Muscle of back (tissue), 11 donors: Measurements from ENCODE around the gene BCAS3. TPM values are rescaled to one million over a fixed set of nuclear protein-coding genes. Genes with fewer than 3 reads are reported as not detected.

ENCODE experiments used
- DNase-seq, 3 donors: peaks; one replicate each; pipeline versions ENCODE4 v3.0.0 to v3.0.0-alpha.2; 2013
- polyA plus RNA-seq, 10 donors: library from polyadenylated mRNA; unstranded; fragments of 120-200 nt; gene quantifications; one replicate each; pipeline ENCODE4 v1.2.1, GENCODE V29; 2013; ENCODE audit not compliant: insufficient read length in 10 of 10

BCAS3 gene
- polyA plus RNA-seq, 10 donors, result 8.0 to 13.2 (median 10.2) TPM

- no peak for DNase-seq
These were observed 380.4 kb downstream of the BCAS3 start for GRCh38 chr17:61058066-61058465.

DNA sequence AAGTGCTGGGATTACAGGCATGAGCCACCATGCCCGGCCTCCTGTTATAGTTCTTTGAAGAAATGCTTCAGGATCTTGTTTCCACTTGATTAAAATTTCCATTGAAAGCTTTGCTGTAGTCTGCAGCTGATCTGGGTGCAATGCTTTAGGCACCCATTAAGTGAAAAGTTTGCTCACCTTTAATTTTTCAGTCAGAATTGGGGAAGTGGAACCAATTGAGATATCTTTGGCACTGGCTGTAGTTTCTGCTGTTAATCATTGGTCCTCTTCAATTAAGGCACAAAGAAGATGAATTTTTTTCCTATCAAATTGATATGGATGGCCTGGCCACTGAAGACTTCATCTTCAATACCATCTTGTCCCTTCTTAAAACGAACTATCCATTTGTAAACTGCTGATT, 385.9 kb downstream of the BCAS3 start:
- DNase-seq, result no peak

DNA sequence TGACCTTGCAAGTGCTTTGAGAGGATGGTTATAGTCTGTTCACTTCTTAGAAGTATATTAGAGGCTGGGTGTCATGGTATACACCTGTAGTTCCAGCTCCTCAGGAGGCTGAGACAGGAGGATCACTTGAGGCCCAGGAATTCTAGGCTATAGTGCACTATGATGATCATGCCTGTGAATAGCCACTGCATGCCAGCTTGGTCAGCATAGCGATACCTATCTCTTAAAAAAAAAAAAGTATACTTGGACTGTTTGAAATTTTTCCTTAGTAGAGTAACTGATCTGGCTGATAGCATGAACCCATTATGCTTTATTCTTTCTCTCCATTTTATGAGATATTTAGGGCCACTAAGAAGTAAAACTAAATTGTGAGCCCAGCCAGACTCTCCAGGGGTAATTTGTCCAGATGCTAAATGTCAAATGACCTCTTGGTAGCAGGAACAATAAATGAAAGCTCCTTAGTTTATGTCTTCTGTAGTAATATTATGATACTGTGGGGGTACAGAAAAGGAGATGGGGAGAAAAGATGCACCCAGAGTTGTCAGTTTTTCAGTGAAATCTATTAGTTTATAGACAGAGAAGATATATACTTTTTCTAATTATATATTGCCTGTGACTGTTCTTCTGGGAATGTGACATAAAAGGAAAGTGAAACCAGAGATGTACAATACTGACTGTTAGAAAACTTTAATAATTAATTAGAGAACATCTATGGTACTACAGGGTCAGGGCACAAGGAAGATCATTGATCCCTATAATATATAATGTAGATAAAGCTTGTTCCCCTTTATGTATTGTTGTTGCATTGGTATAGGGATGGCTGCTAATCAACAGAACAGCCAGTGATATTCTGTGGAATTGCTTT, 386.7 kb downstream of the BCAS3 start:
- DNase-seq, result no peak

GRCh38 chr17:61065263-61065773, 387.7 kb downstream of the BCAS3 start:
- peak; percentile 49 to 78 (median 52) for DNase-seq

- no peak for DNase-seq
These were observed 388.4 kb downstream of the BCAS3 start for GRCh38 chr17:61066062-61066461.

GRCh38 chr17:61070649-61071048, 393.0 kb downstream of the BCAS3 start:
- no peak for DNase-seq

GRCh38 chr17:61072648-61073047, 395.0 kb downstream of the BCAS3 start:
- no peak for DNase-seq

GRCh38 chr17:61073131-61073530, 395.5 kb downstream of the BCAS3 start:
- no peak for DNase-seq

GRCh38 chr17:61073799-61074513, 396.3 kb downstream of the BCAS3 start:
- DNase-seq, result no peak

DNA sequence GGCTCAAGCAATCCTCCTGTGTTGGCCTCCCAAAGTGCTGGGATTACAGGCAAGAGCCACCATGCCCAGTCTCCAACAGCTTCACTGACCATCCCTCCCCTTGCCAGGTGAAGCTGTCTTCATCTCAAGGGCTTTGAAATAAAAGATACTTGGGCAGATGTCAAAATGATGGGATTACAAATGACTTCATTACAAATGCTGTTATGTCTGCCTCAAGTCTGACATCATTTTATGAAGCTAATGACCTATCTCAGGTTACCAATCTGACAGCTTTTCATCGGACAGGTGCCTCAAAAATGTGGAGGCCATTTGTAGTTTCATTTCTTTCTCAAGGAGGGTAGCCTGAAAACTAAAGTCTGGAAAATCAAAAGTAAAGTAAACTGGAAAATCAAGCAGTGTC, 398.3 kb downstream of the BCAS3 start:
- no peak for DNase-seq

DNA sequence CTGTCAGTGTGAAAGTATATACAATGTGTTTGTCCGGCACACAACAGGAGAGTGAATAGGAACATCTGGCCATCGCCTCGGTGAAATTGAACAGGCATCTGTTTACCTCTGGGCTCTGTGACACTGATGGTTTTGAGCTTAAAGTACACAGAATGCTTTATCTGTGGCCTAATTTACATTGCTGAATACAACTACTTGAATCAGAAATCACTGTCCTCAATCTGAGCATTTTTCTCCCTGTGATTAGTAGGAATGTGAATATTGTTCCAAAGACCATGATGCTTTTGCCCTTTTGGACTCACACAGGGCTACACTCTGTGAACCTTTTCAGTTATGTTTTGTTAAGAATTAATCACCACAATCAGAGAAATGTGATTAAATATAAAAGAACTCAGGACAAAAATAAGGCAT, 399.0 kb downstream of the BCAS3 start:
- no peak for DNase-seq

DNA sequence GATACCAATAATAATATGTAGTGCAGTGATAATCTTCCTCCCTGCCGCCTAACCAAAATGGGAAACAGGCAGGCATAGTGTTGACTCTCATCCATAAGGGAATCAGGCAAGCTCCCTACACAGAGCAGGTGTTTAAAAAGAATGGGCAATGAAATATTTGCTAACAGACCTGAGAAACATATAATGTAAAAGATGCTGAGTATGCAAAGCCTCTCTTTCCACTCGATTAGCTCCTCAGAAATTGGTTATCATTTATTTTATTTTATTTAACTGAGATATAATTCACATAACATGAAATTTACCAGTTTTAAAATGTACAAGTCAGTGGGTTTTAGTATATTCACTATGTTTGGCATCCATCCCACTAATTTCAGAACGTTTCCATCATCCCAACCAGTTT, 404.3 kb downstream of the BCAS3 start:
- DNase-seq, result no peak

- DNase-seq, result no peak
These were observed 406.6 kb downstream of the BCAS3 start for GRCh38 chr17:61084260-61084659.

- DNase-seq, result no peak
These were observed 409.4 kb downstream of the BCAS3 start for GRCh38 chr17:61087024-61087423.

DNA sequence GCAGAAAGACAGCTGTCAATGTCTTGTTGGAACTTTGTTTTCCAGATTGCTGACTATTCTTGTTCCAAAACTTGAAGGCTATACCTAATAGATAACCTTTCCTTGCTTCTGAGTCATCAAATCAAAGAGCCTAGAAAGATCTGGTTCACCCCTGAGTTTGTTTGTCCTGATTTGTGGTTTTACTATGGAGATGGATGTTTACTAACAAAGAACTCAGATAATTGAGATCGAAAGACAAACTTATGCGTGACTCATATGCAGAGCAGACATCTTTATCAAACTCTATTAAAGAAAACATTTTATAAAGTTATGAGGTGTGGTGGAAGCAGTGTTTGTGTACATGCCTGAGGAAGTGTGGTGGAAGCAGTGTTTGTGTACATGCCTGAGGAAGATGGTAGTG, 410.9 kb downstream of the BCAS3 start:
- DNase-seq, result no peak

- DNase-seq, result no peak
These were observed 413.4 kb downstream of the BCAS3 start for GRCh38 chr17:61091096-61091495.

- DNase-seq, result no peak
These were observed 420.1 kb downstream of the BCAS3 start for GRCh38 chr17:61097781-61098180.

DNA sequence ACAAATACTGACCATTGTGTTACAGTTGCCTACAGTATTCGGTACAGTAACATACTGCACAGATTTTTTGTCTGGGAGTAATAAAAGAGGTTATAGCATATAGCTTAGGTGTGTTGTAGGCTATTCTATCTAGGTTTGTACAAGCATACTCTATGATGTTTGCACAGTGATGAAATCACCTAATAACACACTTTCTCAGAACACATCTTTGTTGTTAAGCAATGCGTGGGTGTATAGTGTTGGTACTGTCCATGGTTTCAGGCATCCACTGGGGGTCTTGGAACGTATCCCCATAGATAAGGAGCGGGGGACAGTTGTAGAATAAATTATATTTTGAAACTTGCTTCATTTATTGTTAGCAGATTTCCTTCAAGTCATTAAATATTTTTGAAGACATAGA, 428.7 kb downstream of the BCAS3 start:
- DNase-seq, result no peak

GRCh38 chr17:61116577-61116976, 438.9 kb downstream of the BCAS3 start:
- no peak for DNase-seq

- no peak for DNase-seq
These were observed 440.3 kb downstream of the BCAS3 start for GRCh38 chr17:61117983-61118382.

DNA sequence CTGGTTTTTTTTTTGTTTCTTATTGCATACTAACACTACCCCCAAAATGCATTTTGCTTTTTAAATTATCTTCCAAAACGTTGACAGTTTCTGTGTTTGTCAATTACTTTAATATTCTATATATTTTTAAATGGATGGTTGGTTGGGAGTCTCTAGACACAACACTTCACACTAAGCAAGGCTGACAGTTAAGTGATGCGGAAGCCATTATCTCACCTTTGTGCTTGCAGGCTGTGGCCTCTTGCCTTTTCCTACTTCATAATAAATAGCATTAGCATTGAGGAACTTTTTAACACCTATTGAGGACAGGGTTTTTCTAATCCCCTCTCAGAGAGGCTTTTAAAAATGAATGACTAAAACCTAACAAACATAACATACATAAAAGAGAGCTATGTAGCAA, 441.2 kb downstream of the BCAS3 start:
- no peak for DNase-seq

- peak in 2 of 3 donors; percentile 42 to 79 for DNase-seq
These were observed 444.8 kb downstream of the BCAS3 start for GRCh38 chr17:61122326-61122913.

GRCh38 chr17:61124562-61124961, 446.9 kb downstream of the BCAS3 start:
- DNase-seq, result no peak
